Right lobe of liver (tissue), 6 donors: Measurements from ENCODE around the gene PDGFB. TPM values are rescaled to one million over a fixed set of nuclear protein-coding genes. Genes with fewer than 3 reads are reported as not detected.
A peak's percentile ranks its signal among the peaks of the same experiment; 100 is the strongest.

Source experiments
- ATAC-seq, 4 donors: fragments of 200-7000 bp; cut with Tn5 transposase; one replicate each; pipeline ENCODE4 v1.9.1; 2020; ENCODE audit warnings: mild to moderate bottlenecking in 4 of 4, moderate library complexity in 4 of 4
- DNase-seq, 3 donors: peaks; one replicate each; pipeline ENCODE4 v3.0.0-alpha.2; 2020
- H3K27ac ChIP-seq, 3 donors: fragments of 200-600 bp; one replicate each; pipeline ENCODE4 v1.8.0; 2022
- H3K27me3 ChIP-seq, 2 donors: fragments of 200-600 bp; one replicate each; pipeline ENCODE4 v1.8.0; 2022
- H3K36me3 ChIP-seq, 4 donors: fragments of 200-600 bp; sonication (generic) in 1 of 4; one replicate each; pipeline versions ENCODE4 v1.5.1 to v1.8.0; 2017 to 2022; ENCODE audit warnings: control low read depth in 1 of 4
- H3K4me1 ChIP-seq, 4 donors: fragments of 200-600 bp; sonication (generic) in 1 of 4; one replicate each; pipeline versions ENCODE4 v1.5.1 to v1.8.0; 2017 to 2022; ENCODE audit warnings: control low read depth in 1 of 4
- H3K4me3 ChIP-seq, 3 donors: fragments of 200-600 bp; one replicate each; pipeline ENCODE4 v1.8.0; 2022
- H3K9me3 ChIP-seq, 4 donors: fragments of 200-600 bp; sonication (generic) in 1 of 4; one replicate each; pipeline versions ENCODE4 v1.5.1 to v1.8.0; 2017 to 2022; ENCODE audit warnings: control low read depth in 1 of 4
- POLR2A ChIP-seq: fragments of 450-650 bp; IDR thresholded peaks from one replicate; pipeline ENCODE4 v1.6.1; 2017; ENCODE audit warnings: antibody characterized with exemption, mild to moderate bottlenecking
- WGBS: methylation state at CpG from one replicate; pipeline ENCODE4 v1.1.6; 2018; ENCODE audit warnings: low coverage, low lambda C conversion rate; ENCODE audit not compliant: insufficient coverage; ENCODE audit errors: missing lambda C conversion rate; 5-methylcytosine and 5-hydroxymethylcytosine counted together
- intact Hi-C, 2 donors: fragments of 100-400 bp; cut with DNase I; formaldehyde crosslinking; loops; one replicate each; pipeline versions ENCODE4 v1.11.2 to v1.14.1; 2022
- total RNA-seq, 6 experiments: library from RNA; depleted of rRNA in 2 of 6; stranded (reverse); fragments of >200 nt in 2 of 6; fragmentation: NEBNext Ultra II Directional in 3 of 6; extraction: Animal tissue kit (Norgen Biotek cat#: 25700) in 3 of 6; gene quantifications; one replicate each; pipeline versions ENCODE4 v1.1.0 to v1.2.4, GENCODE V29; 2016 to 2023
- TF ChIP-seq, protein P1 (sequence below), 4 donors: fragments of 200-600 bp in 3 of 4; fragments of 450-650 bp in 1 of 4; IDR thresholded peaks; one replicate each; pipeline versions ENCODE4 v1.5.1 to v1.8.0; 2016 to 2022; ENCODE audit warnings: antibody characterized with exemption in 4 of 4, mild to moderate bottlenecking in 2 of 4
- donor health status: DM: no; HTN: yes; CAD: no.
- donor health status: DM: no; HTN: no; CAD: no.
- donor health status: DM: no; HTN: no; CAD: no.
- donor health status: DM: no; HTN: yes; CAD: no.
- donor health status: DM: no; HTN: yes; CAD: no.

PDGFB gene
- total RNA-seq, 6 experiments from 2014 or later = 0.90 to 10.2 (median 3.3) TPM

DNA sequence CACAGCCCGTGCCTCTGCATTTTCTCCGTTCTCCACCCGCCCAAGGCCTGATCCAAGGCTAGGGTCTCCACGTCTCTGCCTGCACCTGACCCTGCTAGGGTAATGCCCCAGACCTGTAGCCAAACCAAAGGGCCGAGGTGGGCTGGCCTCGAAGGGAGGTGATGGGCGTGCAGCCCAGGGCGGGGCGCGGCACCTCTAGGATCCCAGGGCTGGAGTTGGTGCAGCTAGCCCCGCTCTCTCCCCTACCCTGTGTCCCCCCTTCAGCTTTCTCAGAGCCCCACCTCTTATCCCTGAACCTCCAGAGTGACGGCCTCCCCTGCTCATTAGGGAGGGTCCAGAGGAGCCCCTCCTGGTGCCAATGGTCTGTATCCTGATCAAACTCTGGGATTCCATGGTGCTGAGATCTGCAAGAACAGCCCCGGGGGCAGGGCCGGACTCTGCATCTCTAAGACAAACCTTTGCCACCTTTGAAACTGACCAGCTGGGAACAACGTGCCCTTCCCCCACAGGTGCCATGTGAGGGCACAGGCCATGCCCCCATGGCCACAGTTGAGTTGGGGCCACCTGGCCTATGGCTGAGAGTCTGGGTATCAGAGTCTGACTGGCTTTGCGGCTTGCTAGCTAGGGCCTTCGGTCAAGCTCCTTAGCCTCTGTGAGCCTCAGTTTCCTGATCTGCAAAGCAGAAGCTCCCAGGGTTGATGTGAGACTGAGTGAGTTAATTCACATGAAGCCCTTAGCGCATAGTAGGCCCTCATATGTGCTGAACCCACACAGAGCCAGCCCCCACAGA is 69.2 kb downstream of the PDGFB start:
- Histone ChIP-seq H3K4me3 (no peak overlapping the region), H3K27me3 (no peaks in the 10 kb centered on the region), H3K27ac (peak overlapping the region; percentile 47 to 69 (median 55)), H3K4me1 (peaks cover 0 to 22% (median 8%) of the 10 kb centered on the region in 4 donors), H3K9me3 (no peaks in the 10 kb centered on the region), H3K36me3 (no peaks in the 10 kb centered on the region)
- 58% methylated on average over 3 of the region's 18 CpGs for WGBS
- no peak for TF ChIP-seq POLR2A
- TF ChIP-seq, protein P1, sequence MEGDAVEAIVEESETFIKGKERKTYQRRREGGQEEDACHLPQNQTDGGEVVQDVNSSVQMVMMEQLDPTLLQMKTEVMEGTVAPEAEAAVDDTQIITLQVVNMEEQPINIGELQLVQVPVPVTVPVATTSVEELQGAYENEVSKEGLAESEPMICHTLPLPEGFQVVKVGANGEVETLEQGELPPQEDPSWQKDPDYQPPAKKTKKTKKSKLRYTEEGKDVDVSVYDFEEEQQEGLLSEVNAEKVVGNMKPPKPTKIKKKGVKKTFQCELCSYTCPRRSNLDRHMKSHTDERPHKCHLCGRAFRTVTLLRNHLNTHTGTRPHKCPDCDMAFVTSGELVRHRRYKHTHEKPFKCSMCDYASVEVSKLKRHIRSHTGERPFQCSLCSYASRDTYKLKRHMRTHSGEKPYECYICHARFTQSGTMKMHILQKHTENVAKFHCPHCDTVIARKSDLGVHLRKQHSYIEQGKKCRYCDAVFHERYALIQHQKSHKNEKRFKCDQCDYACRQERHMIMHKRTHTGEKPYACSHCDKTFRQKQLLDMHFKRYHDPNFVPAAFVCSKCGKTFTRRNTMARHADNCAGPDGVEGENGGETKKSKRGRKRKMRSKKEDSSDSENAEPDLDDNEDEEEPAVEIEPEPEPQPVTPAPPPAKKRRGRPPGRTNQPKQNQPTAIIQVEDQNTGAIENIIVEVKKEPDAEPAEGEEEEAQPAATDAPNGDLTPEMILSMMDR (IDR thresholded peaks at IDR 0.05) = no peak
- intact Hi-C loops = no loop called here
- DNase-seq (peak in 1 of 3 donors; percentile 50), ATAC-seq (no peak)

DNA sequence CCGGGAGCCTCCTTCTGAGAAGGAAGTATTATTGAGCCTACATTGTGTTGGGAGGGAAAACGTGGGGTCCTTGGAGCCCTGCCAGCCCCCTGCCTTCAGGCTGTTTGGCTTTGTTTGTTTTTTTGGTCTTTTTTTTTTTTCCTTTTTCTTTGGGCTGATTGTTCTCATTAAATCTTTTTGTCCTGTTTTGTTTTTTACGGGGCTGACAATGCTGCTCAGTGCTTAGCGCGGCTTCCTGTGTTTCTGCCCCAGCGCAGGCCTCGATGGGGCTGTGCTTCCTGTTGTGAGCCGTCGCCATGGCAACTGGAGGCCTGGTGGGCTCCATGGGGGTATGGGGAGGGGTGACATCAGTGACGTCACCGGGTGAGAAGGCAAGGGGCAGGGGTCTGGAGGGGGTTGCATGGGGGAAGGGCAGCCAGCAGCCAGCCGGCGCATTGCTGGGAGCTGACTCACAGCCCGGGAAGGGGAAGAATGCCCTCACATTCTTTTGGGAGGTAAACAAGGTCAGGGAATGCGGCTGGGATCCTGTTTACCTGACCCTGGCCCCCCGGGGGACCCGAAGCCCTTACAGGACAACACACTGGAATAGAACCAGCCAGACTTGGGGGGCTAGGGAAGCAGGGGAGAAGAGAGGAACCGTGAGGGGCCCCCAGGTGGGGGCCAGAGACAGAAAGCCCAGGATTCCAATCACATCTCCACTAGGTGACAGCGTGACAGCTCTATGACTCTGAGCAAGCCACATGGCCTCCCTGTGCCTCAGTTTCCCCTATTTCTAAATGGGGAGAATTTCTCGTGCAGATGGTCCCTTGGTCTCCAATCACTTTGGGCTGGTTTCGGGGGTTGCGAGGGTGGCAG is 70.1 kb downstream of the PDGFB start:
- DNase-seq (peak; percentile 73 to 92 (median 90)), ATAC-seq (peak; percentile 60 to 73 (median 68))
- Histone ChIP-seq H3K4me1 (peaks cover 0 to 22% (median 8%) of the 10 kb centered on the region in 4 donors), H3K27me3 (no peaks in the 10 kb centered on the region), H3K9me3 (no peaks in the 10 kb centered on the region), H3K27ac (peak overlapping the region; percentile 55 to 83 (median 69)), H3K36me3 (no peaks in the 10 kb centered on the region), H3K4me3 (no peak overlapping the region)
- intact Hi-C loops = loop anchor here (5.0 kb wide), 1 partner anchor 138 kb away; no protein-coding TSS in a partner anchor
- 10% methylated on average over 19 of the region's 22 CpGs for WGBS
- no peak for TF ChIP-seq POLR2A

DNA sequence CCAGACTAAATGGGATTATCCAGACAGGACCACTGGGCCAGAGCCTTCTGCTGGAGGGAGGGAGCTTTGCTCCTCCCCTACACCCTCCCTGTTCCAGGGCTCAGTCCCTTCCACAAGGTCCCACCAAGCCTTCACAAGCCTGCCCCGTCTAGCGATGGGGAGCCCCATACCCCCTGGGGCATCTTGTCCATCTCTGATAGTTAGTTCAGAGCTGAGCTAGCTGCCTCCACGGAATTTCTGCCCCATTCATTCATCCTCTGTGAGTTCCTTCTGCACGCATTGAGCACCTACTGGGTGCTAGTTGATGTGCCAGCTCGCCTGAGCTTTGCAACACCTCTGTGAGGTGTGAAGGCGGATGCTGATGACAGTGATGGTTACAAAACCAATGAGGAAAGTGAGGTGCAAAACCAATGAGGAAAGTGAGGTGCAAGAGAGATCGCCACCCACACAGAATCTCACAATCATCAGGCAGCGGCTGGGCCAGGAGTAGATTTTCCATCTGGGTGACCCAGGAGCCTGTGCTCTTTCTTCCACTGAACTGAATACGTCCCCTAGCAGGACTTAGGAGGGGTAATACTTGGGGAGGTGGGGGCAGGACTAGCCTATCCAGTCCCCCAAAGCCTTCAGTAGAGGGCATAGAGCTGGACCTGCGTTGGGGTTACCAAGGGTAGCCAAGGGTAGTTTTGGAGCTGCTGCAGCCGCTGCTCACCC is 70.8 kb downstream of the PDGFB start:
- H3K4me1 ChIP-seq = peaks cover 0 to 22% (median 8%) of the 10 kb centered on the region in 4 donors
- intact Hi-C loops = loop anchor here (5.0 kb wide), 1 partner anchor 138 kb away; no protein-coding TSS in a partner anchor
- H3K36me3 ChIP-seq = no peaks in the 10 kb centered on the region
- peak overlapping the region; percentile 52 to 83 (median 69) for H3K27ac ChIP-seq
- 58% methylated on average over 7 of the region's 11 CpGs for WGBS
- no peak for TF ChIP-seq POLR2A
- TF ChIP-seq, protein P1 (IDR thresholded peaks at IDR 0.05) = no peak
- DNase-seq = peak in 2 of 3 donors; percentile 35 to 45
- H3K4me3 ChIP-seq = no peak overlapping the region
- H3K27me3 ChIP-seq = no peaks in the 10 kb centered on the region
- peak in 1 of 4 donors; percentile 6 for ATAC-seq
- H3K9me3 ChIP-seq = no peaks in the 10 kb centered on the region

Other genes with a start within 250 kb of the PDGFB start
- 1 to 10 TPM; 1.0 to 3.8 (median 2.1) TPM for gene APOBEC3C, start 230.7 kb downstream of the PDGFB start, total RNA-seq
- gene APOBEC3D, start 223.9 kb downstream of the PDGFB start, total RNA-seq = 1 to 10 TPM in 1 of 6 experiments, under 1 TPM in 5; 0.35 to 1.0 (median 0.61) TPM
- gene APOBEC3F, start 204.1 kb downstream of the PDGFB start, total RNA-seq = 1 to 10 TPM; 2.0 to 6.6 (median 4.5) TPM
- gene APOBEC3G, start 167.7 kb downstream of the PDGFB start, total RNA-seq = 1 to 10 TPM in 5 of 6 experiments, under 1 TPM in 1; 0.42 to 3.0 (median 2.0) TPM
- under 1 TPM in 1 of 6 experiments, not detected in 5; 0.31 TPM for gene APOBEC3H, start 147.7 kb downstream of the PDGFB start, total RNA-seq
- 10 to 100 TPM in 5 of 6 experiments, 1 to 10 TPM in 1; 8.0 to 14.5 (median 12.9) TPM for gene CBX7, start 92.3 kb downstream of the PDGFB start, total RNA-seq
- gene RPL3, start 74.6 kb upstream of the PDGFB start, total RNA-seq = 100 to 1,000 TPM; 648 to 905 (median 743) TPM
- gene SYNGR1, start 105.0 kb upstream of the PDGFB start, total RNA-seq = 1 to 10 TPM in 5 of 6 experiments, under 1 TPM in 1; 0.74 to 3.2 (median 2.2) TPM
- gene TAB1, start 154.8 kb upstream of the PDGFB start, total RNA-seq = 10 to 100 TPM in 4 of 6 experiments, 1 to 10 TPM in 2; 8.9 to 17.0 (median 11.1) TPM
- gene MGAT3, start 212.0 kb upstream of the PDGFB start, total RNA-seq = under 1 TPM in 5 of 6 experiments, not detected in 1; 0.05 to 0.38 (median 0.07) TPM